HepG2 (cell line): ENCODE results near the gene DAGLB. TPM values are rescaled to one million over a fixed set of nuclear protein-coding genes. Genes with fewer than 3 reads are reported as not detected.

ENCODE experiments used
- ATAC-seq: fragments of 200-7000 bp; cut with Tn5 transposase; 3 replicates; pipeline ENCODE4 v1.9.1; 2020; ENCODE audit warnings: mild to moderate bottlenecking, moderate library complexity
- BruUV-seq: library from RNA; stranded (reverse); fragments of 400-500 nt; replicated peaks from 2 replicates; lab custom pipeline; 2021; lab: Mats Ljungman, UMichigan
- CTCF ChIA-PET: fragments of 300-600 bp; formaldehyde crosslinking; extraction: SDS; loops from one replicate; lab custom pipeline; 2021; ENCODE audit warnings: low total read pairs, inconsistent platforms, low intra/inter-chr PET ratio; lab: Yijun Ruan, JAX
- POLR2A ChIA-PET: fragments of 350-600 bp; sonication (Branson Sonifier 250); formaldehyde crosslinking; loops from one replicate; lab custom pipeline; 2020; ENCODE audit warnings: antibody characterized with exemption, inconsistent platforms; lab: Yijun Ruan, JAX
- DNase-seq: peaks from one replicate; pipeline ENCODE4 v3.0.0-alpha.2; 2015; ENCODE audit warnings: low spot score
- FAIRE-seq: peaks from 3 replicates; lab custom pipeline; 2011; peaks lifted over from hg19 to GRCh38; lab: Jason Lieb, UNC
- H2AFZ ChIP-seq: one replicate; pipeline ENCODE4 v1.6.1; 2011; ENCODE audit warnings: low read length, inconsistent platforms
- H3K27ac ChIP-seq: fragments of 300-600 bp; 3 replicates; pipeline ENCODE4 v1.8.0; 2011; ENCODE audit warnings: mixed run types, mild to moderate bottlenecking, mixed read lengths, low read length, inconsistent platforms; ENCODE audit not compliant: insufficient read depth; ENCODE audit errors: extremely low read length
- H3K27me3 ChIP-seq, 2 experiments: fragments of 200-600 bp in 1 of 2; 2 replicates in 1 of 2; 3 replicates in 1 of 2; pipeline versions ENCODE4 v1.6.0 to v1.8.0; 2011; ENCODE audit warnings: low read length in 2 of 2, mild to moderate bottlenecking in 2 of 2, moderate library complexity in 2 of 2, inconsistent platforms in 1 of 2; ENCODE audit not compliant: insufficient read depth in 2 of 2, control insufficient read depth in 1 of 2
- H3K36me3 ChIP-seq, 2 experiments: fragments of 200-600 bp in 1 of 2; replicated peaks in 1 of 2; 2 replicates in 1 of 2; 3 replicates in 1 of 2; pipeline versions ENCODE4 v1.5.1 to v1.8.0; 2011; ENCODE audit warnings: low read length in 2 of 2, inconsistent platforms in 1 of 2; ENCODE audit not compliant: insufficient read depth in 2 of 2, control insufficient read depth in 1 of 2
- H3K4me1 ChIP-seq: 2 replicates; pipeline ENCODE4 v1.5.1; 2012; ENCODE audit warnings: low read length, inconsistent platforms; ENCODE audit not compliant: insufficient read depth
- H3K4me2 ChIP-seq: 2 replicates; pipeline ENCODE4 v1.6.0; 2011; ENCODE audit warnings: low read depth, low read length, inconsistent platforms
- H3K4me3 ChIP-seq, 3 experiments: fragments of 200-600 bp in 1 of 3; sonication (generic), shearing (Covaris generic) in 1 of 3; replicated peaks in 1 of 3; 2 replicates each; pipeline ENCODE4 v1.5.1; 2011 to 2016; ENCODE audit warnings: low read length in 3 of 3, inconsistent platforms in 2 of 3, low read depth in 2 of 3, mild to moderate bottlenecking in 2 of 3, control low read depth in 1 of 3, mixed read lengths in 1 of 3; ENCODE audit not compliant: insufficient read depth in 1 of 3
- H3K79me2 ChIP-seq: one replicate; pipeline ENCODE4 v1.6.1; 2011; ENCODE audit warnings: low read length, inconsistent platforms; ENCODE audit not compliant: insufficient read depth
- H3K9ac ChIP-seq: 2 replicates; pipeline ENCODE4 v1.6.0; 2011; ENCODE audit warnings: mild to moderate bottlenecking, low read depth, low read length, inconsistent platforms; ENCODE audit not compliant: insufficient read depth
- H3K9me3 ChIP-seq: 2 replicates; pipeline ENCODE4 v1.5.1; 2012; ENCODE audit warnings: mild to moderate bottlenecking, low read length
- H4K20me1 ChIP-seq: 2 replicates; pipeline ENCODE4 v1.6.0; 2011; ENCODE audit warnings: inconsistent platforms, mild to moderate bottlenecking, low read length, moderate library complexity; ENCODE audit not compliant: insufficient read depth
- ARID2 ChIP-seq: sonication (generic); formaldehyde crosslinking; IDR thresholded peaks from 2 replicates; pipeline ENCODE4 v1.8.1; 2022; ENCODE audit warnings: mild to moderate bottlenecking, missing genetic modification reagents, borderline replicate concordance
- E2F2 ChIP-seq: sonication (generic); formaldehyde crosslinking; IDR thresholded peaks from 2 replicates; pipeline ENCODE4 v1.4.0; 2020; ENCODE audit warnings: missing genetic modification reagents, borderline replicate concordance
- ELF4 ChIP-seq: sonication (generic); formaldehyde crosslinking; IDR thresholded peaks from 2 replicates; pipeline ENCODE4 v1.5.0; 2020; ENCODE audit warnings: missing genetic modification reagents, mild to moderate bottlenecking, moderate library complexity, borderline replicate concordance
- GATA4 ChIP-seq: sonication (generic); IDR thresholded peaks from 2 replicates; pipeline ENCODE4 v1.6.1; 2016; ENCODE audit warnings: antibody characterized with exemption, low read depth, borderline replicate concordance
- GRHL1 ChIP-seq: sonication (generic); formaldehyde crosslinking; conservative IDR thresholded peaks from 2 replicates; pipeline ENCODE4 v1.8.0; 2022; ENCODE audit warnings: missing genetic modification reagents
- HHEX ChIP-seq: IDR thresholded peaks from 2 replicates; pipeline ENCODE4 v1.6.1; 2016; ENCODE audit warnings: control low read depth
- JUNB ChIP-seq: sonication (generic); formaldehyde crosslinking; IDR thresholded peaks from 2 replicates; pipeline ENCODE4 v1.8.0; 2022; ENCODE audit warnings: missing genetic modification reagents, mild to moderate bottlenecking, borderline replicate concordance
- MXD3 ChIP-seq: IDR thresholded peaks from 2 replicates; pipeline ENCODE4 v1.6.1; 2016; ENCODE audit warnings: mild to moderate bottlenecking, missing biosample characterization, missing genetic modification reagents
- RFXAP ChIP-seq: sonication (generic); formaldehyde crosslinking; IDR thresholded peaks from 2 replicates; pipeline ENCODE4 v1.4.0; 2020; ENCODE audit warnings: missing genetic modification reagents, borderline replicate concordance
- TERF1 ChIP-seq: sonication (generic); formaldehyde crosslinking; IDR thresholded peaks from 2 replicates; pipeline ENCODE4 v1.8.0; 2022; ENCODE audit warnings: mild to moderate bottlenecking, missing genetic modification reagents, moderate library complexity
- TFDP2 ChIP-seq: sonication (generic); formaldehyde crosslinking; IDR thresholded peaks from 2 replicates; pipeline ENCODE4 v1.4.0; 2020; ENCODE audit warnings: missing genetic modification reagents
- TIGD3 ChIP-seq: sonication (generic); formaldehyde crosslinking; IDR thresholded peaks from 2 replicates; pipeline ENCODE4 v1.5.1; 2020; ENCODE audit warnings: mild to moderate bottlenecking, missing genetic modification reagents, borderline replicate concordance
- ZNF20 ChIP-seq: sonication (generic); formaldehyde crosslinking; IDR thresholded peaks from 2 replicates; pipeline ENCODE4 v1.4.0; 2020; ENCODE audit warnings: mild to moderate bottlenecking, moderate library complexity, missing genetic modification reagents
- ZNF598 ChIP-seq: sonication (generic); formaldehyde crosslinking; IDR thresholded peaks from 2 replicates; pipeline ENCODE4 v1.5.1; 2020; ENCODE audit warnings: mild to moderate bottlenecking, missing genetic modification reagents, borderline replicate concordance
- ZNF670 ChIP-seq: sonication (generic); formaldehyde crosslinking; IDR thresholded peaks from 2 replicates; pipeline ENCODE4 v1.8.0; 2022; ENCODE audit warnings: mild to moderate bottlenecking, missing genetic modification reagents, borderline replicate concordance
- ZNF709 ChIP-seq: sonication (generic); formaldehyde crosslinking; IDR thresholded peaks from 2 replicates; pipeline ENCODE4 v1.5.0; 2020; ENCODE audit warnings: mild to moderate bottlenecking, missing genetic modification reagents
- ZNF75D ChIP-seq: sonication (generic); formaldehyde crosslinking; IDR thresholded peaks from 2 replicates; pipeline ENCODE4 v1.8.1; 2023; ENCODE audit warnings: missing genetic modification reagents, mild to moderate bottlenecking, borderline replicate concordance
- ZNF772 ChIP-seq: sonication (generic); formaldehyde crosslinking; IDR thresholded peaks from 2 replicates; pipeline ENCODE4 v1.5.0; 2020; ENCODE audit warnings: mild to moderate bottlenecking, missing genetic modification reagents
- WGBS: methylation state at CpG from one replicate; pipeline ENCODE4 v1.1.6; 2017; ENCODE audit warnings: low lambda C conversion rate; 5-methylcytosine and 5-hydroxymethylcytosine counted together
- in situ Hi-C: cut with HindIII; loops from 2 replicates; pipeline ENCODE4 v1.10.0; 2017; ENCODE audit warnings: low pct_unique_long_range_greater_than_20kb; ENCODE audit not compliant: extremely low pct_ligation_motif_present
- intact Hi-C: fragments of 100-400 bp; cut with micrococcal nuclease; formaldehyde crosslinking; loops from one replicate; pipeline ENCODE4 v1.10.0; 2022; ENCODE audit not compliant: unreplicated experiment
- polyA plus RNA-seq, 8 experiments: library from polyadenylated mRNA; depleted of rRNA in 3 of 8; stranded (reverse) in 7 of 8; unstranded in 1 of 8; fragments of >200 nt; fragmentation: Illumina TruSeq in 4 of 8; extraction: Trizol in 4 of 8; gene quantifications; 2 replicates each; pipeline versions ENCODE4 v1.2.1 to v1.2.3, GENCODE V29; 2011 to 2016; ENCODE audit warnings: low read depth in 4 of 8, missing spikeins in 1 of 8, mixed read lengths in 1 of 8; ENCODE audit not compliant: insufficient read depth in 1 of 8
- total RNA-seq, 5 experiments: library from RNA; depleted of rRNA; stranded (reverse); fragments of >200 nt; fragmentation: Illumina TruSeq; extraction: Trizol; gene quantifications; 2 replicates each; pipeline ENCODE4 v1.2.3, GENCODE V29; 2016; ENCODE audit warnings: low read depth in 1 of 5

DAGLB gene
- total and polyA plus RNA-seq, 2 of the 13 experiments (the other 11 are each of a cell fraction or from before 2014, with no cell fraction given) = 7.9 to 9.8 TPM

GRCh38 chr7:6465862-6466261 lies 18.1 kb upstream of the DAGLB start:
- ChIA-PET POLR2A (no interaction called here), CTCF (no interaction called here)
- Histone ChIP-seq H3K4me1 (no peaks in the 10 kb centered on the region), H3K36me3 (peaks cover 34 to 68% of the 10 kb centered on the region in 2 experiments), H3K9me3 (no peaks in the 10 kb centered on the region), H2AFZ (no peak overlapping the region), H3K79me2 (peaks cover 3% of the 10 kb centered on the region), H3K4me2 (no peak overlapping the region), H3K27ac (no peak overlapping the region), H4K20me1 (peaks cover 7% of the 10 kb centered on the region), H3K4me3 (no peak overlapping the region), H3K27me3 (no peaks in the 10 kb centered on the region), H3K9ac (no peak overlapping the region)
- DNase-seq (no peak), FAIRE-seq (no peak), ATAC-seq (no peak; the same call in 2 of the 3 replicates)
- intact Hi-C loops = no loop called here
- BruUV-seq = no TSS peak
- WGBS = 98% methylated on average over 8 of the region's 8 CpGs
- in situ Hi-C loops = no loop called here
- TF ChIP-seq ZNF598 (CRISPR knock-in tag) (no peak), ARID2 (CRISPR knock-in tag) (no peak), JUNB (CRISPR knock-in tag) (no peak), ZNF772 (CRISPR knock-in tag) (no peak), TIGD3 (CRISPR knock-in tag) (no peak), MXD3 (CRISPR knock-in tag) (no peak), HHEX (CRISPR knock-in tag) (no peak), ZNF75D (CRISPR knock-in tag) (no peak), ZNF670 (no peak), E2F2 (CRISPR knock-in tag) (no peak), GRHL1 (CRISPR knock-in tag) (no peak), TFDP2 (CRISPR knock-in tag) (no peak), ZNF709 (CRISPR knock-in tag) (no peak), GATA4 (no peak), TERF1 (CRISPR knock-in tag) (no peak), RFXAP (CRISPR knock-in tag) (no peak), ELF4 (CRISPR knock-in tag) (no peak), ZNF20 (CRISPR knock-in tag) (no peak)
